Measurements from ENCODE around the gene RASGRP1.

Gene RASGRP1

GRCh38 chr15:38440353-38441129, 124.1 kb downstream of the RASGRP1 start:
- CTCF ChIA-PET, result interaction anchor here (0.5 to 1.8 kb wide), 13 partner anchors 10 to 260 kb away, joined by 3 to 20 read pairs (median 4); no protein-coding TSS in a partner anchor
- POLR2A ChIA-PET, result interaction anchor here (0.7 to 3.1 kb wide), 2 partner anchors 14 to 873 kb away, joined by 3 to 15 read pairs; partner anchors contain the start of gene FAM98B
- TF ChIP-seq NFRKB (IDR thresholded peaks at IDR 0.05), result no peak
- TF ChIP-seq, protein P1, sequence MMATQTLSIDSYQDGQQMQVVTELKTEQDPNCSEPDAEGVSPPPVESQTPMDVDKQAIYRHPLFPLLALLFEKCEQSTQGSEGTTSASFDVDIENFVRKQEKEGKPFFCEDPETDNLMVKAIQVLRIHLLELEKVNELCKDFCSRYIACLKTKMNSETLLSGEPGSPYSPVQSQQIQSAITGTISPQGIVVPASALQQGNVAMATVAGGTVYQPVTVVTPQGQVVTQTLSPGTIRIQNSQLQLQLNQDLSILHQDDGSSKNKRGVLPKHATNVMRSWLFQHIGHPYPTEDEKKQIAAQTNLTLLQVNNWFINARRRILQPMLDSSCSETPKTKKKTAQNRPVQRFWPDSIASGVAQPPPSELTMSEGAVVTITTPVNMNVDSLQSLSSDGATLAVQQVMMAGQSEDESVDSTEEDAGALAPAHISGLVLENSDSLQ (IDR thresholded peaks at IDR 0.05), result no peak
- no peak for TF ChIP-seq TARDBP (IDR thresholded peaks at IDR 0.05)
- TF ChIP-seq ELF4 (IDR thresholded peaks at IDR 0.05), result no peak
- no peak for TF ChIP-seq ZNF384 (IDR thresholded peaks at IDR 0.05)
- no peak for TF ChIP-seq L3MBTL2 (conservative IDR thresholded peaks at IDR 0.05)
- no peak for TF ChIP-seq BHLHE40 (IDR thresholded peaks at IDR 0.05; ENCODE audit: borderline replicate concordance)
- peak; percentile 41 for DNase-seq (ENCODE audit: extremely low spot score)
